Measurements from ENCODE around the gene FANCB. TPM values are rescaled to one million over a fixed set of nuclear protein-coding genes. Genes with fewer than 3 reads are reported as not detected.

FANCB gene
- total RNA-seq, 1 experiment from 2014 or later, result 13.6 TPM

DNA sequence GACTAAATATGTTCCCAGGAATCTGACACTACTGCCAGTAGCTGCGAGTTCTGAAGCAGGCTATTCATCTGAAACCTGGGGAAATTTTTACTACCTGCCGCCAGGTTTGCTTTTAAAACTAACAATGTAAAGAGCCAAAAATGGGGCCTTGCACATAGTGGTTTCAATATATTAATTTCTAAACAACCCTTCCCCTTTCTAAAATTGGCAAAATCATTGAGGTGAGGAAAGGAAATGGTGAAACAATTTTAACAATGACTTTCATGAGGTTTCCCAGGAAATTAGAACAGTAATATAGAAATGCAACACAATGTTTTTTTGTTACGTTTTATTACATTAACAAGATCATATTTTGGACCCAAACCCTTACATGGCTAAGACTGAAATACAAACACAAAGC, 21.3 kb downstream of the FANCB start:
- H3K4me3 Mint-ChIP-seq (ENCODE audit: low read depth, unreplicated experiment), result no peak overlapping the region
- no peaks in the 10 kb centered on the region for H3K27me3 Mint-ChIP-seq (ENCODE audit: unreplicated experiment)
- intact Hi-C loops (cut with micrococcal nuclease; ENCODE audit: unreplicated experiment), result no loop called here
- CTCF ChIA-PET, result no interaction called here
- no peak for TF ChIP-seq CTCF (IDR thresholded peaks at IDR 0.05; ENCODE audit: unreplicated experiment)
- H3K36me3 Mint-ChIP-seq (ENCODE audit: insufficient read depth, unreplicated experiment), result peaks cover 5% of the 10 kb centered on the region
- no peak for DNase-seq
- no TSS peak for BruUV-seq (replicated peaks)
- H3K27ac Mint-ChIP-seq (ENCODE audit: unreplicated experiment), result no peak overlapping the region
- H3K9me3 Mint-ChIP-seq (ENCODE audit: low read depth, unreplicated experiment), result no peaks in the 10 kb centered on the region
- H3K4me1 Mint-ChIP-seq (ENCODE audit: low read depth, unreplicated experiment), result peaks cover 20% of the 10 kb centered on the region

- intact Hi-C loops (cut with micrococcal nuclease; ENCODE audit: unreplicated experiment), result no loop called here
- no peak for TF ChIP-seq CTCF (IDR thresholded peaks at IDR 0.05; ENCODE audit: unreplicated experiment)
- CTCF ChIA-PET, result no interaction called here
- H3K4me1 Mint-ChIP-seq (ENCODE audit: low read depth, unreplicated experiment), result peaks cover 12% of the 10 kb centered on the region
- no peak overlapping the region for H3K27ac Mint-ChIP-seq (ENCODE audit: unreplicated experiment)
- H3K9me3 Mint-ChIP-seq (ENCODE audit: low read depth, unreplicated experiment), result no peaks in the 10 kb centered on the region
- no TSS peak for BruUV-seq (replicated peaks)
- no peak for DNase-seq
- H3K4me3 Mint-ChIP-seq (ENCODE audit: low read depth, unreplicated experiment), result no peak overlapping the region
- no peaks in the 10 kb centered on the region for H3K27me3 Mint-ChIP-seq (ENCODE audit: unreplicated experiment)
- peaks cover 2% of the 10 kb centered on the region for H3K36me3 Mint-ChIP-seq (ENCODE audit: insufficient read depth, unreplicated experiment)
Observed at GRCh38 chrX:14843666-14844065, 29.2 kb downstream of the FANCB start.

GRCh38 chrX:14837155-14837554, 35.7 kb downstream of the FANCB start:
- no peak for DNase-seq
- Mint-ChIP-seq H3K27ac (ENCODE audit: unreplicated experiment) (no peak overlapping the region), H3K27me3 (ENCODE audit: unreplicated experiment) (no peaks in the 10 kb centered on the region), H3K36me3 (ENCODE audit: insufficient read depth, unreplicated experiment) (no peaks in the 10 kb centered on the region), H3K4me1 (ENCODE audit: low read depth, unreplicated experiment) (no peaks in the 10 kb centered on the region), H3K4me3 (ENCODE audit: low read depth, unreplicated experiment) (no peak overlapping the region), H3K9me3 (ENCODE audit: low read depth, unreplicated experiment) (no peaks in the 10 kb centered on the region)
- CTCF ChIA-PET, result no interaction called here
- no TSS peak for BruUV-seq (replicated peaks)
- TF ChIP-seq CTCF (IDR thresholded peaks at IDR 0.05; ENCODE audit: unreplicated experiment), result no peak
- intact Hi-C loops (cut with micrococcal nuclease; ENCODE audit: unreplicated experiment), result no loop called here

- intact Hi-C loops (cut with micrococcal nuclease; ENCODE audit: unreplicated experiment), result no loop called here
- H3K27me3 Mint-ChIP-seq (ENCODE audit: unreplicated experiment), result no peaks in the 10 kb centered on the region
- H3K4me1 Mint-ChIP-seq (ENCODE audit: low read depth, unreplicated experiment), result no peaks in the 10 kb centered on the region
- no peak overlapping the region for H3K27ac Mint-ChIP-seq (ENCODE audit: unreplicated experiment)
- BruUV-seq (replicated peaks), result no TSS peak
- no peaks in the 10 kb centered on the region for H3K9me3 Mint-ChIP-seq (ENCODE audit: low read depth, unreplicated experiment)
- no peak for TF ChIP-seq CTCF (IDR thresholded peaks at IDR 0.05; ENCODE audit: unreplicated experiment)
- DNase-seq, result no peak
- H3K36me3 Mint-ChIP-seq (ENCODE audit: insufficient read depth, unreplicated experiment), result no peaks in the 10 kb centered on the region
- CTCF ChIA-PET, result no interaction called here
- H3K4me3 Mint-ChIP-seq (ENCODE audit: low read depth, unreplicated experiment), result no peak overlapping the region
Observed at GRCh38 chrX:14832586-14832985, 40.3 kb downstream of the FANCB start.

GRCh38 chrX:14832151-14832550, 40.7 kb downstream of the FANCB start:
- Mint-ChIP-seq H3K4me1 (ENCODE audit: low read depth, unreplicated experiment) (no peaks in the 10 kb centered on the region), H3K27ac (ENCODE audit: unreplicated experiment) (no peak overlapping the region), H3K4me3 (ENCODE audit: low read depth, unreplicated experiment) (no peak overlapping the region), H3K36me3 (ENCODE audit: insufficient read depth, unreplicated experiment) (no peaks in the 10 kb centered on the region), H3K9me3 (ENCODE audit: low read depth, unreplicated experiment) (no peaks in the 10 kb centered on the region), H3K27me3 (ENCODE audit: unreplicated experiment) (no peaks in the 10 kb centered on the region)
- CTCF ChIA-PET, result no interaction called here
- TF ChIP-seq CTCF (IDR thresholded peaks at IDR 0.05; ENCODE audit: unreplicated experiment), result no peak
- no peak for DNase-seq
- intact Hi-C loops (cut with micrococcal nuclease; ENCODE audit: unreplicated experiment), result no loop called here
- BruUV-seq (replicated peaks), result no TSS peak
